Stimulated activated CD8-positive, alpha-beta memory T cell treated with anti-CD3 and anti-CD28 coated beads, Interleukin-15, amount 100 ng/mL, for 4 hours (primary cell): ENCODE data around the gene SFTPD.
"Not testable (repeated sequence)": the region's sequence is repeated elsewhere in the genome, so short reads cannot be mapped to it uniquely, and the experiment has no call there.

Experiments
- DNase-seq, 2 donors: peaks; one replicate each; pipeline ENCODE4 v3.0.0-alpha.2; 2020; ENCODE audit warnings: low read depth in 2 of 2

SFTPD gene

DNA sequence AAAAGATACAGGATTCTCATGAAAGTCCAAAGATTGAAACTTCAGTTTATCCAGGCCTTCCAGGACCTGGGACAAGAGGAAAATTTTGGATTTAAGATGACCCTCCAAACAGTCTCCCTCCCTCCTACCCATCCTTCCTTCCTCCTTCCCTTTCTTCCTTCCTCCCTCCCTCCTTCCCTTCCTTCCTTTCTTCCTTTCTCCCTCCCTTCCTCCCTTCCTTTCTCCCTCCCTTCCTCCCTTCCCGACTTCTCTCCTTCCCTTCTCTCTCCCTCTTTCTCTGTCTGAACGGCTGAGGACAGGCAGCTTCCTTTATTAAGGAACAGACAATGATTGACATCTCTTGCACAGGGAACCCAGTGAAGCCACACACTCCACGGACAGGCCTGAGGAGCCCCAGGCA is 23.3 kb downstream of the SFTPD start:
- no peak for DNase-seq

- no peak for DNase-seq
These were observed 25.2 kb downstream of the SFTPD start for GRCh38 chr10:79923669-79924068.

- DNase-seq = no peak
These were observed 25.8 kb downstream of the SFTPD start for GRCh38 chr10:79923145-79923544.

- DNase-seq = not testable (repeated sequence)
These were observed 26.9 kb downstream of the SFTPD start for GRCh38 chr10:79922011-79922412.

DNA sequence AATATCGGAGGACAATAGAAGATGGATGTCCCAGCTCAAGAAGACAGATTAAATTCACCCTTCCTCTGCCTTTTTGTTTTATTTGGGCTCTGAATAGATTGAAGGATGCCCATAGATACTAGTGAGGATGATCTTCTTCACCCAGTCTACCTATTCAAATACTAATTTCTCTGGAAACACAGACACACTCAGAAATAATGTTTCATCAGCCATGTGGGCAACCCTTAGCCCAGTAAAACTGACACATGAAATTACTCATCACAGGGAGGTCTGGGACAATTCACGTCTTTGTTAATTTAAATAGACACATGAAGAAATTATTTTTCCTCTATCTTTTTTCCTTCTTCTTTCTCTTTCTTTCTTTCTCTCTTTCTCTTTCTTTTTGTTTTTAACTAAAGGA is 33.1 kb downstream of the SFTPD start:
- DNase-seq = not testable (repeated sequence)

DNA sequence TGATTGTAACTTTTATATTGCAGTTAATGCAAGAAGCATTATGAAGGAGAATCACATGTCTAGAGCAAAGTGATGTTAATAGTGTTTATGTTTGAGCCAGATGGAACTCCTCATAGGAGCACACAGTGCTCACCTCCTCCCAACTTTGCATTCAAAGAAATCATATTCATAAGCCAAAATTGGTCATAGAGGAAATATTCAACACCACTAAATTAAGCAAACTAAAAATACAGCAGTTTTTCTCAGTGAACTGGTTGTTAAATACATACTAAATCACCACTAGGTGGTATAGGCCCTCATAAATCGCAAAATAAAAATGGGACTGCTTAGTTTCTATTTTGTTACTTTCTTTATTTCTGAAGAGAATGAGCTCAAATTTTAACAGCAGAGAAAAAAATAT is 34.4 kb downstream of the SFTPD start:
- not testable (repeated sequence) for DNase-seq

GRCh38 chr10:79910836-79911235 is 38.1 kb downstream of the SFTPD start:
- no peak for DNase-seq

DNA sequence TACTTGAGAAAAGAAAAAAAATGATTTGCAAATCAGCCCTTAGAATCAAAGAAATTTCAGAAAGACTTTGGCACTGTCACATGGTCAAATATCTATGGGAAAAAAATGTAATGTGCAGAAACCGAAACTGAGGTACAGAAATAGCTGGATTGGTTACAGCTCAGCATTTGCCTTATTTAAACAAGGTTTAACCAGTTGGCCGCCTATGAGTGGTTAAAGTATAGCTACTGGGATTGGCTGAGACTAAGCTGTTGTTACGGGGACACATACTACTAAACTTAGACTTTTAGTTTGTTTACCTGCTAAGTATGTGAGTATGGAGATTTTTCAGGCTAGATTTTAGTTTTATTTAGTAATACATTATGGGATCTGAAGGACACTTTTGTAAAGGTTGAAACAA is 38.6 kb downstream of the SFTPD start:
- no peak for DNase-seq

DNA sequence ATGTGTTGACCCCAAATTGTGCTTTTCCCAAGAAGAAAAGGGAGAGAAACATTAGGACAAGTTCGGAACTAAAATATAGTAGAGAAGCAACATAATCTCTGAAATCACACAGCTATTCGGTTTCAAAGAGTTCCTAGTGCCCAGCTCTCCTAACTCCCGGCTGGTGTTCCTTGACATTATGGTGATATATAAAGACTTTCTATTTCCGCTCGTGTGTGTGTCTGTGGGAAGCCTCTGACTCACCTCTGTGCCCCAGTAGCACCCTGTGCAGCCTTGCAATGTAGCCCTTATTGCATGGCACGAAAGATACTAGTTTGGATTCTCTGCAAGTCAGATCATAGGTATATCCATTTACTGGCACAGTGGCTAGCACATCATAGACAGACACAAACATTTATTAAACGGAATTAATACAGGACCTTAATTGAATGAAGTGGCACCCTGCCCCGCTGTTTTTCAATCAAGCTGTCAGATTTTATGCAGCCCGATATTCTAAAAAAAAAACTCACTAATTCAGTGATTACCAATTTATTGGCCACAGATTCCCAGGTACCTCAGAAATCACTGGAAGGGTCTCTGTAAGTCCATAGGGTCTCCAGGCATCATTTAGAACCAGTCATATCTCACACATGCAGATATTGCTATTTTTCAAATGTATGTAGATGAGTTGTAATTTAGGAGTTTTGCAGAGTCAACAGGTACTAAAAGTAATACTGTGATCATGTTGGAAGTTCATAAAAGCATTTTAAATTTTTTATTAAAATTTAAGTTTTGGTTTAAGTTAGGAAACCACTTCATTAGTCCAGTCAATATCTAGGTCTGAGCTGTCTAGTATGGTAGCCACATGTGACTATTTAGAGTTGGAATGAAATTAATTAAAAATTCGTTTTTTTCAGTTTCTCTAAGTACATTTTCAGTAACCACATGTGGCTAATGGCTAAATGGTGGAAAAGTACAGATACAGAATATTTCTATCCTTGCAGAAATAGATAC is 43.3 kb downstream of the SFTPD start:
- DNase-seq = no peak

DNA sequence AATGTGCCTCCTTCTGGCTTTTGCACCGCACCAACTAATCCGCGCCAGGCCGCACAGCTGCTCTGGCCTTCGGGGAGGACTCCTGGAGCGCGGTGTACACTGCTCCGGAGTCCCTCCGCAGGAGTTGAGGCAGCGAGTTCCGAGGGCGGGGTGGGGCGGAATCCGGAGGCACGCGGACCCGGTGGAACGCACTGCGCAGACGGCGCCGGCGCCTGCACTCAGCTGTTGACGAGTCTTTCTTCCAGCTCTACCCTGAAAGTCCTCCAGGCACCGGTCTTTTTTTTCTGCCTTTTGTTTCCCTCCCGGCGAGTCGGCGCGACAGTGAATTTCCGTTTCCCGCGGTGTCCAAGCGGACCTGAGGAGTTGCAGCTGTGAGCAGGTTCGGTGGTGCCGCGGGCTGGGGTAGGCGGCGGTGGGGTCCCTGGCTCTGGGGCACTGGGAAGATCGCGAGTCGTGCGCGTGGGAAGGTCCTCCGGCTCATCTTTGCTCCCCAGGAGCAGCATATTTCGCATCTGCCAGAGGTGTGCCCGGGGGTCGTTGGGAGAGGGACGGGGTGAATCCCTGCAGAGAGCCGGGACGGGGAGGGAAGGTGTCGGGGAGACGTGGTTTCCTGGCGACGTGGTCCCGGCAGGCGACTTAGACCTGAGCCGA is 44.1 kb downstream of the SFTPD start:
- peak in 1 of 2 donors; percentile 19 for DNase-seq

DNA sequence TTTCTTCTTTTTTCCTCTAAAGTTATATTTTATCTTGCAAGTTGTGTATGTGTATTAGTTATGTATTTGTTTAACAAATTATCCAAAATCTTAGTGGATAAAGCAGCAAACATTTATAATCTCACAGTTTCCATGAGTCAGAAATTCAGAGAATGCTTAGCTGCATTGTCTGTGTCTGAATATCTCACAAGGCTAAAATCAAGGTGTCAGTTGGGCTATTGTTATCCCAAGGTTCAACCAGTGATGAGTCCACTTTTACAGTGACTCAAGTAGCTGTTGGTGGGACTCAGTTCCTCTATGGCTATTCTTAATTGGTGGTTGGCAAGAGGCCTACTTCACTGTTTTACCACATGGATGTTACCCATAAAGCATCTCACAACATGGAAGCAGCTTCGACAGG is 47.3 kb downstream of the SFTPD start:
- DNase-seq = not testable (repeated sequence)

DNA sequence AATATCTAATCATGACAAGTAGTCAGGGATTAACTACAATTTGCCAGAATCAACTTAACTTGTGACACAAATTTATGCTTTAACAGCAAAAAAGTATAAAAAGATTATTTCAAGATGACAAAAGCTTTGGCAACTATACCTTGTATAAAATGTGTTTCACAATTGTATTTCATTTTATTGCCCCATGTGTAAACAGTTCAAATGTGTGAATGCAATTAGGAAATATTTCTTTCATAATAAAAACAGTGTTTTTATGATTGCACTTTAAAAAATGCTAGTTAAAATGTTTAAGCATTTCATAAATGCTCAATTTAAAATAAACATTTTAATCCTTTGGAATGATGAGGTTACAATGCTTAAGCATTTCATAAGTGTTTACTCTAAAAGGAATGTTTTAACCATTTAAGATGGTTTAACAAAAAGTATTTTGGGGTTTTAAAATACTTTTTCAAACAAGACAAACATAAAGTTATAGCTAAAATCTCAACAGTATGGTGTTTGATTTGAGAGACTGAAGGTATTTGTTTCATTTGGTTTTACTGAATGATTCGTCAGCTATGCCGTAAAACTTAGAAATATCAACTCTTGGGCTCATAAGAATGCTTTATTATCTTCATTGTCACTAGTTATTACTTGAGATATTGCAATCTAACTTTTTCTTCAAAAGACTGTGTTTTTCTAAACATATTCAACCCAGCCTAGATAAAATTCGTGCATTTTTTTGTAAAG is 50.1 kb downstream of the SFTPD start:
- DNase-seq = no peak

DNA sequence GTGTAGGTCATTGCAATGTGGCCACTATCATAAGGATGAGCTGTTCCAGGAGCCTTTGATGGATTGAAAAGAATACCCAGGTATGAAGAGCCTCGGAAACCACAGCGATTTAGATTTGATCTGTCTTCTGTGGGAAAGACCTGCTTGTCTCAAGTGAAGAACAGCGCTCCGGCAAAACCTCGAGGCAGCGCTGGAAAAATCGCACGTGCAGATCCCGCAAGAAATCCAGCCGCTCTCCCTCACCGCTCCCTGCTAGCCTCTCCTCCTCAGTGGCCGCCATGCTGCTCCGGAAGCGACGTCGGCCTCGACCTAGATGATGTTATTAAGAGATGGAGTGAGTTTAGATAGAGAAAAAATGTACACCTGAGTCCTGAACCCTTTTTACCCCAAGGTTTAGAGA is 56.0 kb downstream of the SFTPD start:
- not testable (repeated sequence) for DNase-seq

DNA sequence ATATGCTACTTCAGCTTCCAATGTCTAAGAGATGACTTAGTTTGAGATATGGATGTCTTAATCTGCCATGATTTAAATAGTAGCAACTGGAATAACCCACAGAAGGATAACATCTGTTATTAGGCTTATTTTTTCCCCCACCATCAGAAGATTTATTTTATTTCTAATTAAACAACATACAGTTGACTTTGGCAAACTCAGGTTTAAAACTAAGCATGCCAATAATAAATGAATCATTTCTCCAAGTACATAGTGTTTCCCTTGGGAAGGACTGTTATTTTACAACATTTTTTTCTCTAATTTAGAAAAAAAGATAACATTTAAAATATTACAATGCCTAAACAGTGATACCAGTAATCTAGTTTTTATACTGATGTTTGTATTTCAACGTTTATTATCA is 58.4 kb downstream of the SFTPD start:
- no peak for DNase-seq

DNA sequence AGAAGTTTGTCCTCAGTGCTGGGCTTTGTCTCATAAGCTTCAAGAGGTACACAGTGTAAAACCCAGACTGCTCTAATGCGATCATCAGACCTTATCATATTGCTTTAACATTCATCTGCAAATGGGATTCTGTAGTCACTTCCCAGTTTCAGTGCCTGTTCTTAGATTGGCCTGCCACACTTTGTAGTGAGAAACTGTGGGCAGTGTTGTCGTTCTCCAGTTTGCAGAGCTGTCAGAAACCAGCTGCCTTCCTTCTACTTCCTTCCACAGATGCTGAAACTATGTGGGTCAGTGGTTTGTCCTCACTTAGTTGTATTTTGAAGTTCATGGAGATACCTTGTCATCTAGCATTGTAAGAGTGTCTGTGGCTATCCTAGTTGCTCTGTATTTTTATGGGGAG is 59.9 kb downstream of the SFTPD start:
- DNase-seq = not testable (repeated sequence)
